ENCODE results near the gene PITPNC1.

The PITPNC1 gene

GRCh38 chr17:67442787-67443624 lies 65.9 kb downstream of the PITPNC1 start:
- Histone ChIP-seq H3F3A (ENCODE audit: insufficient read depth, low read length) (no peaks in the 10 kb centered on the region), H3K4me2 (ENCODE audit: low read depth, low read length) (no peak overlapping the region), H3K36me3 (replicated peaks; ENCODE audit: insufficient read depth, low read length) (no peaks in the 10 kb centered on the region), H4K20me1 (ENCODE audit: insufficient read depth, low read length) (no peaks in the 10 kb centered on the region), H3K9me3 (replicated peaks; ENCODE audit: insufficient read depth, low read length) (no peaks in the 10 kb centered on the region), H3K4me3 (ENCODE audit: low read length) (no peak overlapping the region), H2AFZ (ENCODE audit: low read length) (no peak overlapping the region), H3K27ac (ENCODE audit: low read length) (no peak overlapping the region), H3K4me1 (ENCODE audit: low read length) (no peaks in the 10 kb centered on the region), H3K79me2 (ENCODE audit: low read length) (no peaks in the 10 kb centered on the region), H3K27me3 (replicated peaks; ENCODE audit: insufficient read depth, low read length) (no peaks in the 10 kb centered on the region), H3K9me2 (replicated peaks; ENCODE audit: insufficient read depth, low read length) (no peaks in the 10 kb centered on the region), H3K9ac (ENCODE audit: low read length) (no peak overlapping the region)
- DNase-seq = no peak
- TF ChIP-seq CTCF (IDR thresholded peaks at IDR 0.05; ENCODE audit: low read length) (no peak), EZH2phosphoT487 (IDR thresholded peaks at IDR 0.05; ENCODE audit: low read length) (no peak), EZH2 (optimal IDR thresholded peaks at IDR 0.05; ENCODE audit: low read depth, low read length) (no peak)

GRCh38 chr17:67443931-67444595 lies 67.0 kb downstream of the PITPNC1 start:
- no peaks in the 10 kb centered on the region for H4K20me1 ChIP-seq (ENCODE audit: insufficient read depth, low read length)
- no peaks in the 10 kb centered on the region for H3K9me3 ChIP-seq (replicated peaks; ENCODE audit: insufficient read depth, low read length)
- no peaks in the 10 kb centered on the region for H3K36me3 ChIP-seq (replicated peaks; ENCODE audit: insufficient read depth, low read length)
- H3K9me2 ChIP-seq (replicated peaks; ENCODE audit: insufficient read depth, low read length) = no peaks in the 10 kb centered on the region
- H3K9ac ChIP-seq (ENCODE audit: low read length) = no peak overlapping the region
- H3K4me1 ChIP-seq (ENCODE audit: low read length) = no peaks in the 10 kb centered on the region
- DNase-seq = no peak
- no peaks in the 10 kb centered on the region for H3F3A ChIP-seq (ENCODE audit: insufficient read depth, low read length)
- no peak overlapping the region for H2AFZ ChIP-seq (ENCODE audit: low read length)
- H3K4me2 ChIP-seq (ENCODE audit: low read depth, low read length) = no peak overlapping the region
- H3K27ac ChIP-seq (ENCODE audit: low read length) = no peak overlapping the region
- no peak overlapping the region for H3K4me3 ChIP-seq (ENCODE audit: low read length)
- no peaks in the 10 kb centered on the region for H3K79me2 ChIP-seq (ENCODE audit: low read length)
- TF ChIP-seq EZH2phosphoT487 (IDR thresholded peaks at IDR 0.05; ENCODE audit: low read length) (no peak), EZH2 (optimal IDR thresholded peaks at IDR 0.05; ENCODE audit: low read depth, low read length) (no peak), CTCF (IDR thresholded peaks at IDR 0.05; ENCODE audit: low read length) (no peak)
- H3K27me3 ChIP-seq (replicated peaks; ENCODE audit: insufficient read depth, low read length) = no peaks in the 10 kb centered on the region

GRCh38 chr17:67448449-67448848 lies 71.4 kb downstream of the PITPNC1 start:
- H3K4me1 ChIP-seq (ENCODE audit: low read length) = no peaks in the 10 kb centered on the region
- TF ChIP-seq CTCF (IDR thresholded peaks at IDR 0.05; ENCODE audit: low read length) = no peak

More at GRCh38 chr17:67448449-67448848, 71.4 kb downstream of the PITPNC1 start:
- Histone ChIP-seq H3K9me2 (replicated peaks; ENCODE audit: insufficient read depth, low read length) (no peaks in the 10 kb centered on the region), H3K36me3 (replicated peaks; ENCODE audit: insufficient read depth, low read length) (no peaks in the 10 kb centered on the region), H2AFZ (ENCODE audit: low read length) (no peak overlapping the region), H3K27me3 (replicated peaks; ENCODE audit: insufficient read depth, low read length) (no peaks in the 10 kb centered on the region), H3K4me2 (ENCODE audit: low read depth, low read length) (no peak overlapping the region), H3K79me2 (ENCODE audit: low read length) (no peaks in the 10 kb centered on the region; the same call in 1 of the 2 replicates), H3K4me3 (ENCODE audit: low read length) (no peak overlapping the region), H3K27ac (ENCODE audit: low read length) (no peak overlapping the region), H3F3A (ENCODE audit: insufficient read depth, low read length) (no peaks in the 10 kb centered on the region), H3K9ac (ENCODE audit: low read length) (no peak overlapping the region), H4K20me1 (ENCODE audit: insufficient read depth, low read length) (no peaks in the 10 kb centered on the region), H3K9me3 (replicated peaks; ENCODE audit: insufficient read depth, low read length) (no peaks in the 10 kb centered on the region)
- no peak for DNase-seq
